Pancreas (tissue), 10 donors: ENCODE data around the gene ARID3A. TPM values are rescaled to one million over a fixed set of nuclear protein-coding genes. Genes with fewer than 3 reads are reported as not detected.

Source experiments
- ATAC-seq, 4 donors: fragments of 200-7000 bp; cut with Tn5 transposase; one replicate each; pipeline versions ENCODE4 v1.8.0 to v1.9.1; 2020; ENCODE audit warnings: mild to moderate bottlenecking in 4 of 4, moderate library complexity in 4 of 4
- DNase-seq, 6 donors: peaks; one replicate each; pipeline ENCODE4 v3.0.0-alpha.2; 2020
- FAIRE-seq: peaks from 2 replicates; lab custom pipeline; 2012; peaks lifted over from hg19 to GRCh38; lab: Jason Lieb, UNC
- H3K27ac ChIP-seq, 4 donors: fragments of 200-600 bp; sonication (generic); 1 replicate in 3 of 4; 2 replicates in 1 of 4; pipeline versions ENCODE4 v1.5.0 to v1.8.0; 2020
- H3K27me3 ChIP-seq, 4 donors: fragments of 200-600 bp; one replicate each; pipeline ENCODE4 v1.8.0; 2021
- H3K36me3 ChIP-seq, 3 donors: fragments of 200-600 bp; sonication (generic) in 1 of 3; one replicate each; pipeline versions ENCODE4 v1.5.0 to v1.8.0; 2020 to 2021
- H3K4me1 ChIP-seq, 3 donors: fragments of 200-600 bp; one replicate each; pipeline ENCODE4 v1.8.0; 2021
- H3K4me3 ChIP-seq, 4 donors: fragments of 200-600 bp; sonication (generic) in 2 of 4; one replicate each; pipeline versions ENCODE4 v1.5.0 to v1.8.0; 2020 to 2021
- H3K9me3 ChIP-seq, 4 donors: fragments of 200-600 bp; one replicate each; pipeline ENCODE4 v1.8.0; 2021
- CTCF ChIP-seq, 4 donors: fragments of 200-600 bp; sonication (generic) in 3 of 4; IDR thresholded peaks; one replicate each; pipeline versions ENCODE4 v1.5.0 to v1.8.0; 2021; ENCODE audit warnings: antibody characterized with exemption in 4 of 4
- WGBS, 2 donors: extraction: QIAGEN DNeasy Blood & Tissue Kit; methylation state at CpG; one replicate each; pipeline ENCODE4 v1.1.7; 2013; 5-methylcytosine and 5-hydroxymethylcytosine counted together
- intact Hi-C, 3 donors: fragments of 100-400 bp; cut with DNase I; formaldehyde crosslinking; loops; one replicate each; pipeline versions ENCODE4 v1.11.1 to v1.14.2; 2022
- polyA plus RNA-seq, 2 donors: library from polyadenylated mRNA; stranded (reverse); fragments of 200-250 nt; gene quantifications; one replicate each; pipeline ENCODE4 v1.2.3, GENCODE V29; 2013
- total RNA-seq, 6 donors: library from RNA; stranded (reverse); fragmentation: NEBNext Ultra II Directional in 4 of 6; extraction: Animal tissue kit (Norgen Biotek cat#: 25700) in 4 of 6; gene quantifications; one replicate each; pipeline versions ENCODE4 v1.2.1 to v1.2.4, GENCODE V29; 2021 to 2023
- donor health status: healthy with polysubstance abuse.
- donor health status: DM: no; HTN: no; CAD: no; lungs with moderate emphysema.
- donor health status: DM: no; HTN: no; CAD: no.
- donor health status: control.
- donor health status: control.
- donor health status: Bipolar disorder and iron deficiency.
- donor health status: DM: yes; HTN: yes; CAD: no.
- donor health status: DM: no; HTN: no; CAD: no.
- donor health status: DM: no; HTN: no; CAD: no.
- donor health status: DM: yes; HTN: yes; CAD: no.

Gene ARID3A
- total and polyA plus RNA-seq, 8 donors = 4.6 to 8.5 (median 7.1) TPM

GRCh38 chr19:938233-938923 lies 12.5 kb downstream of the ARID3A start:
- H3K9me3 ChIP-seq = no peaks in the 10 kb centered on the region
- H3K36me3 ChIP-seq = no peaks in the 10 kb centered on the region
- peaks cover 32 to 48% (median 35%) of the 10 kb centered on the region in 3 donors for H3K4me1 ChIP-seq
- WGBS, 2 donors = 62 to 63% methylated on average over 23 of the region's 23 CpGs
- no peak for TF ChIP-seq CTCF (IDR thresholded peaks at IDR 0.05)
- intact Hi-C loops = no loop called here
- peak in 1 of 6 donors; percentile 73 for DNase-seq
- no peak overlapping the region for H3K27ac ChIP-seq
- ATAC-seq = no peak
- H3K4me3 ChIP-seq = no peak overlapping the region
- FAIRE-seq = no peak
- no peaks in the 10 kb centered on the region for H3K27me3 ChIP-seq

DNA sequence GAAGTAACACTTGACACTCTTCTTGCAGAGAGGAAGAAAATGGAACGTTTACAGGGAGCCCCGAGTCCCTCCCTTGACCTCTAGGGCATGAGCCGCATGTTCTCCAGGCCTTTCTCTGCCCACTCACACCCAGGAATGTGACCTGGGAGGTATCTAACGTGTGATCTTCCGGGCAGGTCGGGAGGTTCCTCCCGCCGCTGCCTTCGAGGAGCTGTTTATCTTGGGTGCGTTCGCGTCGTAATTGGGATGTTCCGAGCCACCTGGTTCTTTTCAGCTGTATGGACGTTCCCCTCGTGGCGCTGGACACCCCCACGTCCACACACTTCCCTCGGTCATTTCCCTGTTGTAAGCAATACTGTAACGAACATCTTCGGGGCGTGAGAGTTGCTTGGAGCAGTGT lies 13.6 kb downstream of the ARID3A start:
- peaks cover 24 to 39% (median 25%) of the 10 kb centered on the region in 3 donors for H3K4me1 ChIP-seq
- 84 to 85% methylated on average over 22 of the region's 22 CpGs for WGBS, 2 donors

GRCh38 chr19:939922-940321 lies 14.1 kb downstream of the ARID3A start:
- intact Hi-C loops = loop anchor here in 1 of 3 donors (5.0 kb wide), 1 partner anchor 37 kb away; no protein-coding TSS in a partner anchor
- WGBS, 2 donors = 95 to 99% methylated on average over 7 of the region's 7 CpGs
- TF ChIP-seq CTCF (IDR thresholded peaks at IDR 0.05) = no peak
- Histone ChIP-seq H3K36me3 (no peaks in the 10 kb centered on the region), H3K4me1 (peaks cover 22 to 36% (median 22%) of the 10 kb centered on the region in 3 donors), H3K27me3 (no peaks in the 10 kb centered on the region), H3K4me3 (peak overlapping the region in 1 of 4 donors; percentile 36), H3K27ac (peak overlapping the region; percentile 83 to 94 (median 86)), H3K9me3 (no peaks in the 10 kb centered on the region)
- FAIRE-seq = no peak
- DNase-seq = peak in 1 of 6 donors; percentile 70
- ATAC-seq = no peak

More for the DNA sequence above, 13.6 kb downstream of the ARID3A start:
- H3K27ac ChIP-seq = peak overlapping the region in 1 of 4 donors; percentile 94
- intact Hi-C loops = no loop called here
- H3K27me3 ChIP-seq = no peaks in the 10 kb centered on the region
- ATAC-seq (no peak), FAIRE-seq (no peak), DNase-seq (no peak)
- no peak for TF ChIP-seq CTCF (IDR thresholded peaks at IDR 0.05)
- no peak overlapping the region for H3K4me3 ChIP-seq
- H3K36me3 ChIP-seq = no peaks in the 10 kb centered on the region
- no peaks in the 10 kb centered on the region for H3K9me3 ChIP-seq

DNA sequence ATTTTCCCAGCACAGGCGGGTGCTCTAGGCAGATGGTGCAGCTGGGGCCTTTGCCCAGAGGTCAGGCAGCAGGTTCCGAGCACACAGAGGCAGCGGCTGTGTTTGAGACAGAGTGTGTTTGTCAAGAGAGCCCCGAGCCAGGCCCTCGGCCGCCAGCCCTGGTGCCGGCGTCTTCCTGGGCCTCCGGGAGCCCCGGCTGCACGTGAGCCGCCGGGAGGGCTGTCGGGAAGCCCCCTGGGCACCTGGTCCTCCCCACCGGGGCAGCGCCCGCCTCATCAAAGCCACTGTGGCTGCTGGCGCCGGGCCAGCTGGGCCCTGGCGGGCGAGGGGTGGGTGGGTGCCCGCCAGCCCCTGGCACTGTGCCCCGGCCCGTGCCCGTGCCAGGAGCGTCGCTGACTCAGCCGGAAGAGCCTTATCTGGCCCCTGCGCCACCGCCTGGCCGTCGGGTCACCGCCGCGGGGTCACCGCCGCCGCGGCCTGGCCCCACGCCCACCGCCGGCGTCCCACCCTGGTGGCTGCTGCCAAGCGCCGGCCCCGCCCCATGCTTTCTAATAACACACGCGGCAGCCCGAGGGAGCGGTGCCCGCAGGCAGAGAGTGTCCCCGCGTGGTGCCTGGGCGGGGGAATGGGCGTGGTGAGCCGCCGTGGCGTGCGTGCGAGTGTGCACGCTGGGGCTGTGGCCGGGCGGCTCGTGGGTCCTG lies 14.9 kb downstream of the ARID3A start:
- H3K27ac ChIP-seq = peak overlapping the region; percentile 83 to 94 (median 86)
- peak overlapping the region; percentile 2 to 36 (median 20) for H3K4me3 ChIP-seq
- no peaks in the 10 kb centered on the region for H3K27me3 ChIP-seq
- ATAC-seq = peak; percentile 87 to 90 (median 88)
- WGBS, 2 donors = 4 to 8% methylated on average over 34 to 64 of the region's 64 CpGs
- no peak for TF ChIP-seq CTCF (IDR thresholded peaks at IDR 0.05)
- H3K4me1 ChIP-seq = peaks cover 15 to 32% (median 17%) of the 10 kb centered on the region in 3 donors
- H3K9me3 ChIP-seq = no peaks in the 10 kb centered on the region
- FAIRE-seq = no peak
- peak; percentile 85 to 95 (median 92) for DNase-seq
- H3K36me3 ChIP-seq = no peaks in the 10 kb centered on the region
- intact Hi-C loops = loop anchor here in 1 of 3 donors (5.0 kb wide), 1 partner anchor 37 kb away; no protein-coding TSS in a partner anchor
